B cell (primary cell): Measurements from ENCODE around the gene STAT1. TPM values are rescaled to one million over a fixed set of nuclear protein-coding genes. Genes with fewer than 3 reads are reported as not detected.

Experiments used
- ATAC-seq: fragments of 200-7000 bp; cut with Tn5 transposase; one replicate; pipeline ENCODE4 v1.10.0; 2021; ENCODE audit warnings: low read depth, mild to moderate bottlenecking, moderate number of reproducible peaks, moderate library complexity
- CTCF ChIA-PET: fragments of 350-600 bp; sonication (Branson Sonifier 250); formaldehyde crosslinking; loops from one replicate; lab custom pipeline; 2021; ENCODE audit warnings: antibody characterized with exemption, inconsistent platforms; lab: Charles Lee
- POLR2A ChIA-PET: fragments of 350-600 bp; sonication (Branson Sonifier 250); formaldehyde crosslinking; loops from one replicate; lab custom pipeline; 2021; ENCODE audit warnings: antibody characterized with exemption; lab: Charles Lee
- DNase-seq: peaks from one replicate; pipeline ENCODE4 v3.0.0; 2013
- H2AFZ ChIP-seq: 2 replicates; pipeline ENCODE4 v1.6.1; 2012; ENCODE audit warnings: mild to moderate bottlenecking, low read depth, low read length; ENCODE audit not compliant: insufficient read depth, poor library complexity, severe bottlenecking
- H3K27ac ChIP-seq, 2 donors: 1 replicate in 1 of 2; 2 replicates in 1 of 2; pipeline ENCODE4 v1.5.1; 2012 to 2013; ENCODE audit warnings: low read length in 2 of 2, mild to moderate bottlenecking in 2 of 2, moderate library complexity in 1 of 2
- H3K27me3 ChIP-seq, 4 experiments: fragments of 200-600 bp in 1 of 4; sonication (generic) in 1 of 4; replicated peaks in 1 of 4; 1 replicate in 2 of 4; 2 replicates in 2 of 4; pipeline versions ENCODE4 v1.6.1 to v1.7.0; 2013 to 2016; ENCODE audit warnings: low read length in 3 of 4, mild to moderate bottlenecking in 2 of 4, mixed read lengths in 1 of 4, moderate library complexity in 1 of 4; ENCODE audit not compliant: insufficient read depth in 4 of 4, control insufficient read depth in 3 of 4; ENCODE audit errors: control extremely low read depth in 1 of 4
- H3K36me3 ChIP-seq, 2 experiments: replicated peaks in 1 of 2; 1 replicate in 1 of 2; 2 replicates in 1 of 2; pipeline versions ENCODE4 v1.6.1 to v1.7.1; 2013; ENCODE audit warnings: low read length in 1 of 2; ENCODE audit not compliant: insufficient read depth in 2 of 2, control insufficient read depth in 1 of 2; ENCODE audit errors: control extremely low read depth in 1 of 2, extremely low read depth in 1 of 2
- H3K4me1 ChIP-seq, 2 donors: fragments of 200-600 bp in 1 of 2; sonication (generic) in 1 of 2; 1 replicate in 1 of 2; 2 replicates in 1 of 2; pipeline versions ENCODE4 v1.5.1 to v1.6.1; 2013 to 2017; ENCODE audit warnings: low read length in 2 of 2; ENCODE audit not compliant: control insufficient read depth in 2 of 2, insufficient read depth in 2 of 2
- H3K4me2 ChIP-seq: replicated peaks from 2 replicates; pipeline ENCODE3; 2012; ENCODE audit warnings: mild to moderate bottlenecking, low read depth, low read length; ENCODE audit not compliant: poor library complexity, severe bottlenecking
- H3K4me3 ChIP-seq, 5 experiments: fragments of 200-600 bp in 1 of 5; sonication (generic) in 1 of 5; 1 replicate in 3 of 5; 2 replicates in 2 of 5; pipeline versions ENCODE4 v1.5.1 to v1.7.0; 2011 to 2016; ENCODE audit warnings: low read length in 4 of 5, mild to moderate bottlenecking in 4 of 5, low read depth in 2 of 5, control low read depth in 1 of 5, moderate library complexity in 1 of 5; ENCODE audit not compliant: insufficient read depth in 1 of 5; ENCODE audit errors: control extremely low read depth in 1 of 5, extremely low read depth in 1 of 5
- H3K79me2 ChIP-seq: fragments of 200-600 bp; sonication (generic); one replicate; pipeline ENCODE4 v1.6.0; 2016; ENCODE audit warnings: low read length; ENCODE audit not compliant: control insufficient read depth, insufficient read depth
- H3K9ac ChIP-seq: fragments of 200-600 bp; sonication (generic); 2 replicates; pipeline ENCODE4 v1.6.1; 2017; ENCODE audit warnings: mild to moderate bottlenecking, low read length, moderate library complexity
- H3K9me3 ChIP-seq, 3 donors: one replicate each; pipeline versions ENCODE4 v1.6.1 to v1.7.1; 2013; ENCODE audit warnings: low read length in 2 of 3; ENCODE audit not compliant: control insufficient read depth in 2 of 3, insufficient read depth in 1 of 3; ENCODE audit errors: control extremely low read depth in 1 of 3
- H4K20me1 ChIP-seq: 2 replicates; pipeline ENCODE4 v1.6.0; 2012; ENCODE audit warnings: mild to moderate bottlenecking, low read length; ENCODE audit not compliant: insufficient read depth, control insufficient read depth, poor library complexity, severe bottlenecking
- H3K27ac Mint-ChIP-seq: one replicate; pipeline ENCODE4 v1.8.0; 2021; ENCODE audit warnings: mixed read lengths
- H3K27me3 Mint-ChIP-seq: one replicate; pipeline ENCODE4 v1.8.0; 2021; ENCODE audit warnings: mixed read lengths
- H3K4me1 Mint-ChIP-seq: one replicate; pipeline ENCODE4 v1.8.0; 2021; ENCODE audit warnings: mixed read lengths
- H3K4me3 Mint-ChIP-seq: one replicate; pipeline ENCODE4 v1.8.0; 2021; ENCODE audit warnings: mixed read lengths
- H3K9me3 Mint-ChIP-seq: one replicate; pipeline ENCODE4 v1.8.0; 2022; ENCODE audit warnings: mixed read lengths; ENCODE audit not compliant: insufficient read depth
- CTCF ChIP-seq: fragments of 200-600 bp; IDR thresholded peaks from one replicate; pipeline ENCODE4 v1.8.0; 2022; ENCODE audit warnings: antibody characterized with exemption, mild to moderate bottlenecking
- EZH2 ChIP-seq: IDR thresholded peaks from 2 replicates; pipeline ENCODE4 v1.6.1; 2012; ENCODE audit warnings: borderline replicate concordance, low read depth, mild to moderate bottlenecking, moderate library complexity, low read length; ENCODE audit not compliant: insufficient read depth, poor library complexity, severe bottlenecking
- WGBS: methylation state at CpG from one replicate; pipeline ENCODE4 v1.1.5; 2013; ENCODE audit warnings: missing lambda C conversion rate; ENCODE audit not compliant: insufficient coverage; 5-methylcytosine and 5-hydroxymethylcytosine counted together
- intact Hi-C: fragments of 100-400 bp; cut with micrococcal nuclease; formaldehyde crosslinking; loops from one replicate; pipeline ENCODE4 v1.10.0; 2022
- polyA plus RNA-seq: library from polyadenylated mRNA; depleted of rRNA; stranded (reverse); fragments of >200 nt; gene quantifications from 2 replicates; pipeline ENCODE4 v1.2.3, GENCODE V29; 2012
- total RNA-seq, 2 donors: library from RNA; stranded (reverse); fragments of 120-200 nt in 1 of 2; gene quantifications; 1 replicate in 1 of 2; 2 replicates in 1 of 2; pipeline versions ENCODE4 v1.2.3 to v1.2.4, GENCODE V29; 2013 to 2022

Gene STAT1
- total and polyA plus RNA-seq, 2 donors (not counting 1 experiment from before 2014, with no cell fraction given): 20.5 to 50.9 TPM

GRCh38 chr2:191014653-191015020 lies 666 bp upstream of the STAT1 start:
- ChIA-PET CTCF (interaction anchor here (1.1 to 1.2 kb wide), 2 partner anchors 141 to 164 kb away, joined by 4 to 7 read pairs; no protein-coding TSS in a partner anchor), POLR2A (interaction anchor here (0.5 to 1.2 kb wide), 2 partner anchors 8 to 34 kb away, joined by 4 to 8 read pairs; no protein-coding TSS in a partner anchor)
- H3K27me3 ChIP-seq: no peaks in the 10 kb centered on the region
- intact Hi-C loops: loop anchor here (1.0 to 5.0 kb wide), 4 partner anchors 134 to 1232 kb away; partner anchors contain the start of genes GLS, NAB1, NEMP2 and ORMDL1
- Mint-ChIP-seq H3K4me3 (no peak overlapping the region), H3K27me3 (no peaks in the 10 kb centered on the region), H3K27ac (no peak overlapping the region), H3K4me1 (peaks cover 22% of the 10 kb centered on the region), H3K9me3 (no peaks in the 10 kb centered on the region)
- no peak for DNase-seq
- TF ChIP-seq CTCF: no peak
- TF ChIP-seq EZH2: no peak
- H3K4me1 ChIP-seq: peaks cover 38 to 42% of the 10 kb centered on the region in 2 donors
- H2AFZ ChIP-seq: peak overlapping the region; percentile 91
- WGBS: 53% methylated on average over 3 of the region's 4 CpGs
- peak overlapping the region; percentile 84 to 93 for H3K27ac ChIP-seq
- peaks cover 16% of the 10 kb centered on the region for H4K20me1 ChIP-seq
- no peak for ATAC-seq
- peaks cover 1 to 2% of the 10 kb centered on the region in 2 experiments for H3K36me3 ChIP-seq
- H3K4me2 ChIP-seq: peak overlapping the region; percentile 74
- peaks cover 41% of the 10 kb centered on the region for H3K79me2 ChIP-seq
- no peaks in the 10 kb centered on the region for H3K9me3 ChIP-seq
- peak overlapping the region; percentile 84 for H3K9ac ChIP-seq
- H3K4me3 ChIP-seq: peak overlapping the region; percentile 81 to 96 (median 90)

GRCh38 chr2:191013682-191013931 lies 364 bp downstream of the STAT1 start:
- intact Hi-C loops: loop anchor here (5.0 kb wide), 1 partner anchor 1231 kb away; the partner anchor contains the start of genes ORMDL1 and PMS1
- Histone ChIP-seq H3K79me2 (peaks cover 46% of the 10 kb centered on the region), H3K36me3 (peaks cover 3 to 12% of the 10 kb centered on the region in 2 experiments), H3K27ac (peak overlapping the region; percentile 59 to 93), H4K20me1 (peaks cover 16% of the 10 kb centered on the region), H3K4me3 (peak overlapping the region; percentile 81 to 96 (median 92)), H3K9me3 (no peaks in the 10 kb centered on the region), H3K4me2 (peak overlapping the region; percentile 74), H3K9ac (peak overlapping the region; percentile 84), H2AFZ (peak overlapping the region; percentile 91), H3K27me3 (no peaks in the 10 kb centered on the region), H3K4me1 (peaks cover 39 to 45% of the 10 kb centered on the region in 2 donors)
- WGBS: 0% methylated on average over 14 of the region's 14 CpGs
- Mint-ChIP-seq H3K27ac (no peak overlapping the region), H3K27me3 (no peaks in the 10 kb centered on the region), H3K4me3 (no peak overlapping the region), H3K9me3 (no peaks in the 10 kb centered on the region), H3K4me1 (peaks cover 24% of the 10 kb centered on the region)
- TF ChIP-seq CTCF: no peak
- no peak for TF ChIP-seq EZH2
- ATAC-seq: no peak
- ChIA-PET POLR2A (interaction anchor here (1.2 kb wide), 1 partner anchor 9 kb away, joined by 4 read pairs; no protein-coding TSS in a partner anchor), CTCF (interaction anchor here (1.8 to 2.3 kb wide), 2 partner anchors 16 to 163 kb away, joined by 7 to 8 read pairs; no protein-coding TSS in a partner anchor)
- DNase-seq: no peak
